ENCODE results near the gene GSPT1.
"Not testable (repeated sequence)": the region's sequence is repeated elsewhere in the genome, so short reads cannot be mapped to it uniquely, and the experiment has no call there.

Gene GSPT1

DNA sequence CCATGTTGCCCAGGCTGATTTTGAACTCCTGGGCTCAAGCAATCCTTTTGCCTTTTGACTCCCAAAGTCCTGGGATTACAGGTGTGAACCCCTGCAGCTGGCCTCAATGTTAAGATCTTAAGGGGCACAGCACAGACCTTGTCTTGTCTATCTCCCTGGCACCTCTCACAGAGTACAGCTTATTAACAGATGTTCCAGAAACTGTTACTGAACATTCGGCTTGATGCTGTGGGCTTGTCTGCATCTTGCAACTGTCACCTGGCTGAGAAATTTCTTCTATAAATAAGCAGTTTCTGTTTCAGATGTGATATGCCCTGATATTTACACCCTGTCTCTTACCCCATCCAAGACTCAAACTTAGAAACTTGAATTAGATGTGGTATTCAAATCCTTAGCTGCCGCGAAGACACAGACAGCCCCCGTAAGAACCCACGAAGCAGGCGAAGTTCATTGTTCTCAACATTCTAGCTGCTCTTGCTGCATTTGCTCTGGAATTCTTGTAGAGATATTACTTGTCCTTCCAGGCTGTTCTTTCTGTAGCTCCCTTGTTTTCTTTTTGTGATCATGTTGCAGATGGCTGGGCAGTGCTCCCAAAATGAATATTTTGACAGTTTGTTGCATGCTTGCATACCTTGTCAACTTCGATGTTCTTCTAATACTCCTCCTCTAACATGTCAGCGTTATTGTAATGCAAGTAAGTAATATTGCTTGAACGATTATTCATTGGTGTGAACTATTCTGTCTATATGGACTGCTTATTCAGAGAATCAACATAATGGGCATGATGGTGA is 49.2 kb upstream of the GSPT1 start, which contains the start of gene TNFRSF17:
Gene TNFRSF17, plus strand, starts transcription at position 450 of the 791 bp plus-strand sequence. Its CDS starts 115 bp downstream, at position 565.
- no peak for TF ChIP-seq ZNF8 (CRISPR knock-in tag; IDR thresholded peaks at IDR 0.05)
- TF ChIP-seq, protein P1, sequence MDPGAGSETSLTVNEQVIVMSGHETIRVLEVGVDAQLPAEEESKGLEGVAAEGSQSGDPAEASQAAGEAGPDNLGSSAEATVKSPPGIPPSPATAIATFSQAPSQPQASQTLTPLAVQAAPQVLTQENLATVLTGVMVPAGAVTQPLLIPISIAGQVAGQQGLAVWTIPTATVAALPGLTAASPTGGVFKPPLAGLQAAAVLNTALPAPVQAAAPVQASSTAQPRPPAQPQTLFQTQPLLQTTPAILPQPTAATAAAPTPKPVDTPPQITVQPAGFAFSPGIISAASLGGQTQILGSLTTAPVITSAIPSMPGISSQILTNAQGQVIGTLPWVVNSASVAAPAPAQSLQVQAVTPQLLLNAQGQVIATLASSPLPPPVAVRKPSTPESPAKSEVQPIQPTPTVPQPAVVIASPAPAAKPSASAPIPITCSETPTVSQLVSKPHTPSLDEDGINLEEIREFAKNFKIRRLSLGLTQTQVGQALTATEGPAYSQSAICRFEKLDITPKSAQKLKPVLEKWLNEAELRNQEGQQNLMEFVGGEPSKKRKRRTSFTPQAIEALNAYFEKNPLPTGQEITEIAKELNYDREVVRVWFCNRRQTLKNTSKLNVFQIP (CRISPR knock-in tag; IDR thresholded peaks at IDR 0.05; ENCODE audit: borderline replicate concordance, low read depth), result no peak
- TF ChIP-seq ARNTL (CRISPR knock-in tag; IDR thresholded peaks at IDR 0.05; ENCODE audit: borderline replicate concordance, low read depth), result no peak
- TF ChIP-seq ZNF70 (CRISPR knock-in tag; IDR thresholded peaks at IDR 0.05), result no peak
- TF ChIP-seq TCF4 (CRISPR knock-in tag; IDR thresholded peaks at IDR 0.05; ENCODE audit: borderline replicate concordance), result no peak
- TF ChIP-seq, protein P2, sequence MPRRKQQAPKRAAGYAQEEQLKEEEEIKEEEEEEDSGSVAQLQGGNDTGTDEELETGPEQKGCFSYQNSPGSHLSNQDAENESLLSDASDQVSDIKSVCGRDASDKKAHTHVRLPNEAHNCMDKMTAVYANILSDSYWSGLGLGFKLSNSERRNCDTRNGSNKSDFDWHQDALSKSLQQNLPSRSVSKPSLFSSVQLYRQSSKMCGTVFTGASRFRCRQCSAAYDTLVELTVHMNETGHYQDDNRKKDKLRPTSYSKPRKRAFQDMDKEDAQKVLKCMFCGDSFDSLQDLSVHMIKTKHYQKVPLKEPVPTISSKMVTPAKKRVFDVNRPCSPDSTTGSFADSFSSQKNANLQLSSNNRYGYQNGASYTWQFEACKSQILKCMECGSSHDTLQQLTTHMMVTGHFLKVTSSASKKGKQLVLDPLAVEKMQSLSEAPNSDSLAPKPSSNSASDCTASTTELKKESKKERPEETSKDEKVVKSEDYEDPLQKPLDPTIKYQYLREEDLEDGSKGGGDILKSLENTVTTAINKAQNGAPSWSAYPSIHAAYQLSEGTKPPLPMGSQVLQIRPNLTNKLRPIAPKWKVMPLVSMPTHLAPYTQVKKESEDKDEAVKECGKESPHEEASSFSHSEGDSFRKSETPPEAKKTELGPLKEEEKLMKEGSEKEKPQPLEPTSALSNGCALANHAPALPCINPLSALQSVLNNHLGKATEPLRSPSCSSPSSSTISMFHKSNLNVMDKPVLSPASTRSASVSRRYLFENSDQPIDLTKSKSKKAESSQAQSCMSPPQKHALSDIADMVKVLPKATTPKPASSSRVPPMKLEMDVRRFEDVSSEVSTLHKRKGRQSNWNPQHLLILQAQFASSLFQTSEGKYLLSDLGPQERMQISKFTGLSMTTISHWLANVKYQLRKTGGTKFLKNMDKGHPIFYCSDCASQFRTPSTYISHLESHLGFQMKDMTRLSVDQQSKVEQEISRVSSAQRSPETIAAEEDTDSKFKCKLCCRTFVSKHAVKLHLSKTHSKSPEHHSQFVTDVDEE (CRISPR knock-in tag; IDR thresholded peaks at IDR 0.05), result no peak
- no peak for TF ChIP-seq OSR1 (CRISPR knock-in tag; IDR thresholded peaks at IDR 0.05)
- TF ChIP-seq, protein P3, sequence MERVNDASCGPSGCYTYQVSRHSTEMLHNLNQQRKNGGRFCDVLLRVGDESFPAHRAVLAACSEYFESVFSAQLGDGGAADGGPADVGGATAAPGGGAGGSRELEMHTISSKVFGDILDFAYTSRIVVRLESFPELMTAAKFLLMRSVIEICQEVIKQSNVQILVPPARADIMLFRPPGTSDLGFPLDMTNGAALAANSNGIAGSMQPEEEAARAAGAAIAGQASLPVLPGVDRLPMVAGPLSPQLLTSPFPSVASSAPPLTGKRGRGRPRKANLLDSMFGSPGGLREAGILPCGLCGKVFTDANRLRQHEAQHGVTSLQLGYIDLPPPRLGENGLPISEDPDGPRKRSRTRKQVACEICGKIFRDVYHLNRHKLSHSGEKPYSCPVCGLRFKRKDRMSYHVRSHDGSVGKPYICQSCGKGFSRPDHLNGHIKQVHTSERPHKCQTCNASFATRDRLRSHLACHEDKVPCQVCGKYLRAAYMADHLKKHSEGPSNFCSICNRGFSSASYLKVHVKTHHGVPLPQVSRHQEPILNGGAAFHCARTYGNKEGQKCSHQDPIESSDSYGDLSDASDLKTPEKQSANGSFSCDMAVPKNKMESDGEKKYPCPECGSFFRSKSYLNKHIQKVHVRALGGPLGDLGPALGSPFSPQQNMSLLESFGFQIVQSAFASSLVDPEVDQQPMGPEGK (CRISPR knock-in tag; IDR thresholded peaks at IDR 0.05; ENCODE audit: borderline replicate concordance), result no peak
- TF ChIP-seq, protein P4, sequence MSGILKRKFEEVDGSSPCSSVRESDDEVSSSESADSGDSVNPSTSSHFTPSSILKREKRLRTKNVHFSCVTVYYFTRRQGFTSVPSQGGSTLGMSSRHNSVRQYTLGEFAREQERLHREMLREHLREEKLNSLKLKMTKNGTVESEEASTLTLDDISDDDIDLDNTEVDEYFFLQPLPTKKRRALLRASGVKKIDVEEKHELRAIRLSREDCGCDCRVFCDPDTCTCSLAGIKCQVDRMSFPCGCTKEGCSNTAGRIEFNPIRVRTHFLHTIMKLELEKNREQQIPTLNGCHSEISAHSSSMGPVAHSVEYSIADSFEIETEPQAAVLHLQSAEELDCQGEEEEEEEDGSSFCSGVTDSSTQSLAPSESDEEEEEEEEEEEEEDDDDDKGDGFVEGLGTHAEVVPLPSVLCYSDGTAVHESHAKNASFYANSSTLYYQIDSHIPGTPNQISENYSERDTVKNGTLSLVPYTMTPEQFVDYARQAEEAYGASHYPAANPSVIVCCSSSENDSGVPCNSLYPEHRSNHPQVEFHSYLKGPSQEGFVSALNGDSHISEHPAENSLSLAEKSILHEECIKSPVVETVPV (CRISPR knock-in tag; IDR thresholded peaks at IDR 0.05), result no peak
- no peak for TF ChIP-seq SNAI2 (CRISPR knock-in tag; IDR thresholded peaks at IDR 0.05)
- no peak for TF ChIP-seq TOX (CRISPR knock-in tag; IDR thresholded peaks at IDR 0.05; ENCODE audit: borderline replicate concordance)
- no peak for TF ChIP-seq ISL1 (CRISPR knock-in tag; IDR thresholded peaks at IDR 0.05)
- TF ChIP-seq ESRRG (CRISPR knock-in tag; IDR thresholded peaks at IDR 0.05), result no peak
- no peak for TF ChIP-seq ZNF565 (CRISPR knock-in tag; conservative IDR thresholded peaks at IDR 0.05; ENCODE audit: low read depth)
- TF ChIP-seq ZC3H10 (CRISPR knock-in tag; IDR thresholded peaks at IDR 0.05), result no peak
- TF ChIP-seq PPARA (CRISPR knock-in tag; IDR thresholded peaks at IDR 0.05; ENCODE audit: borderline replicate concordance), result no peak
- TF ChIP-seq BACH2 (CRISPR knock-in tag; IDR thresholded peaks at IDR 0.05; ENCODE audit: borderline replicate concordance), result no peak
- TF ChIP-seq CSDC2 (CRISPR knock-in tag; IDR thresholded peaks at IDR 0.05), result no peak
- TF ChIP-seq GLIS3 (CRISPR knock-in tag; IDR thresholded peaks at IDR 0.05), result no peak
- ATAC-seq, result no peak; the same call in 2 of the 3 replicates

DNA sequence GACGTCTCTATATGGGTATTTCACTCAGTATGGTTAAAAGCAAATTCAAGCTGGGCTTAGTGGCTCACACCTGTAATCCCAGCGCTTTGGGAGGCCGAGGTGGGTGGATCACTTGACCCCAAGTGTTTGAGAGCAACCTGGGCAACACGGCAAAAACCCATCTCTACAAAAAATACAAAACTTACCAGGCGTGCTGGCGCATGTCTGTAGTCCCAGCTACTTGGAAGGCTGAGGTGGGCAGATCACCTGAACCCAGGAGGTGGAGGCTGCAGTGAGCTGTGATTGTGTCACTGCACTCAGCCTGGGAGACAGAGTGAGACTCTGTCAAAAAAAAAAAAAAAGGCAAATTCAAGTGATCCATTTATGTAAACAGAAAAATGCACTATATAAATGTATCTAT is 48.0 kb upstream of the GSPT1 start:
- TF ChIP-seq SNAI2 (CRISPR knock-in tag; IDR thresholded peaks at IDR 0.05), result no peak
- TF ChIP-seq ZNF8 (CRISPR knock-in tag; IDR thresholded peaks at IDR 0.05), result no peak
- TF ChIP-seq GLIS3 (CRISPR knock-in tag; IDR thresholded peaks at IDR 0.05), result no peak
- no peak for TF ChIP-seq RARB (CRISPR knock-in tag; IDR thresholded peaks at IDR 0.05)
- TF ChIP-seq OSR1 (CRISPR knock-in tag; IDR thresholded peaks at IDR 0.05), result no peak
- TF ChIP-seq ZNF565 (CRISPR knock-in tag; conservative IDR thresholded peaks at IDR 0.05; ENCODE audit: low read depth), result no peak
- TF ChIP-seq PPARA (CRISPR knock-in tag; IDR thresholded peaks at IDR 0.05; ENCODE audit: borderline replicate concordance), result no peak
- no peak for TF ChIP-seq TOX (CRISPR knock-in tag; IDR thresholded peaks at IDR 0.05; ENCODE audit: borderline replicate concordance)
- no peak for ATAC-seq

DNA sequence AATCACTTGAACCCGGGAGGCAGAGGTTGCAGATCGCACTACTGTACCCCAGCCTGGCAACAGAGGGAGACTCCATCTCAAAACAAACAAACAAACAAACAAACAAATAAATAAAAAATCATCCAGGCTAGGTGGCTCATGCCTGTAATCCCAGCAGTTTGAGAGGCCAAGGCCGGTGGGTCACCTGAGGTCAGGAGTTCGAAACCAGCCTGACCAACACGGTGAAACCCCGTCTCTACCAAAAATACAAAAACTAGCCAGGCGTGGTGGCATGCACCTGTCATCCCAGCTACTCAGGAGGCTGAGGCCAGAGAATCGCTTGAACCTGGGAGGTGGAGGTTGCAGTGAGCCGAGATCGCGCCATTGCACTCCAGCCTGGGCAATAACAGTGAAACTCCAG is 47.2 kb upstream of the GSPT1 start:
- not testable (repeated sequence) for ATAC-seq

DNA sequence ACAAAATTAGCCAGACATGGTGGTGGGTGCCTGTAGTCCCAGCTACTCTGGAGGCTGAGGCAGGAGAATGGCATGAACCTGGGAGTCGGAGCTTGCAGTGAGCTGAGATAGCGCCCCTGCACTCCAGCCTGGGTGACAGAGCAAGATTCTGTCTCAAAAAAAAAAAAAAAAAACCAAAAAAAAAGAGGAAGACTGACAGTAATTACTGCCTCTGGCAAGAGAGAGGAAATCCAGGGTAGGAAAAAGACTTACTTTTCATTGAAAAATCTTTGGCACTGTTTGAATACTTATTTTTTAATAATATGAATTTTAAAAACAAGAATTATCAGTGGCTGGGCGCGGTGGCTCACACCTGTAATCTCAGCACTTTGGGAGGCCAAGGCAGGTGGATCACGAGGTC is 46.7 kb upstream of the GSPT1 start:
- not testable (repeated sequence) for ATAC-seq
